Measurements from ENCODE around the gene TCF7L1. TPM values are rescaled to one million over a fixed set of nuclear protein-coding genes. Genes with fewer than 3 reads are reported as not detected.
A peak's percentile ranks its signal among the peaks of the same experiment; 100 is the strongest.

The TCF7L1 gene
- total RNA-seq, 1 donor from 2014 or later: 1.3 TPM

GRCh38 chr2:85095094-85095493 lies 38.1 kb upstream of the TCF7L1 start:
- no peaks in the 10 kb centered on the region for H3K36me3 ChIP-seq (ENCODE audit: control insufficient read depth, insufficient read depth, low read length)
- no peak for TF ChIP-seq CTCF (IDR thresholded peaks at IDR 0.05; ENCODE audit: insufficient read depth, low read length, severe bottlenecking)
- no peak for FAIRE-seq
- H3K27me3 ChIP-seq (ENCODE audit: control insufficient read depth, insufficient read depth, low read length): no peaks in the 10 kb centered on the region
- H3K4me3 ChIP-seq (ENCODE audit: low read depth, low read length): no peak overlapping the region
- DNase-seq (ENCODE audit: low read depth): no peak

- TF ChIP-seq CTCF (IDR thresholded peaks at IDR 0.05; ENCODE audit: insufficient read depth, low read length, severe bottlenecking): no peak
- FAIRE-seq (no peak), DNase-seq (ENCODE audit: low read depth) (no peak)
- Histone ChIP-seq H3K4me3 (ENCODE audit: low read depth, low read length) (no peak overlapping the region), H3K36me3 (ENCODE audit: control insufficient read depth, insufficient read depth, low read length) (no peaks in the 10 kb centered on the region), H3K27me3 (ENCODE audit: control insufficient read depth, insufficient read depth, low read length) (no peaks in the 10 kb centered on the region)
Observed at GRCh38 chr2:85096616-85097015, 36.6 kb upstream of the TCF7L1 start.

GRCh38 chr2:85104228-85104627 lies 29.0 kb upstream of the TCF7L1 start:
- DNase-seq (ENCODE audit: low read depth): no peak
- H3K27me3 ChIP-seq (ENCODE audit: control insufficient read depth, insufficient read depth, low read length): no peaks in the 10 kb centered on the region
- H3K4me3 ChIP-seq (ENCODE audit: low read depth, low read length): no peak overlapping the region
- no peaks in the 10 kb centered on the region for H3K36me3 ChIP-seq (ENCODE audit: control insufficient read depth, insufficient read depth, low read length)
- no peak for FAIRE-seq
- TF ChIP-seq CTCF (IDR thresholded peaks at IDR 0.05; ENCODE audit: insufficient read depth, low read length, severe bottlenecking): no peak

- Histone ChIP-seq H3K27me3 (ENCODE audit: control insufficient read depth, insufficient read depth, low read length) (no peaks in the 10 kb centered on the region), H3K4me3 (ENCODE audit: low read depth, low read length) (no peak overlapping the region), H3K36me3 (ENCODE audit: control insufficient read depth, insufficient read depth, low read length) (no peaks in the 10 kb centered on the region)
- no peak for TF ChIP-seq CTCF (IDR thresholded peaks at IDR 0.05; ENCODE audit: insufficient read depth, low read length, severe bottlenecking)
- FAIRE-seq: no peak
- DNase-seq (ENCODE audit: low read depth): peak; percentile 90
Observed at GRCh38 chr2:85106489-85107180, 26.6 kb upstream of the TCF7L1 start.

GRCh38 chr2:85110991-85111560 lies 22.1 kb upstream of the TCF7L1 start:
- TF ChIP-seq CTCF (IDR thresholded peaks at IDR 0.05; ENCODE audit: insufficient read depth, low read length, severe bottlenecking): no peak
- Histone ChIP-seq H3K27me3 (ENCODE audit: control insufficient read depth, insufficient read depth, low read length) (no peaks in the 10 kb centered on the region), H3K36me3 (ENCODE audit: control insufficient read depth, insufficient read depth, low read length) (no peaks in the 10 kb centered on the region), H3K4me3 (ENCODE audit: low read depth, low read length) (no peak overlapping the region)
- FAIRE-seq (no peak), DNase-seq (ENCODE audit: low read depth) (no peak)
